NCI-H69 (cell line): ENCODE data around the gene ANKRD49.
"Not testable (repeated sequence)": the region's sequence is repeated elsewhere in the genome, so short reads cannot be mapped to it uniquely, and the experiment has no call there.

Experiments used
- DNase-seq: peaks from one replicate; lab custom pipeline; 2025; lab: John Stamatoyannopoulos, UW

ANKRD49 gene

DNA sequence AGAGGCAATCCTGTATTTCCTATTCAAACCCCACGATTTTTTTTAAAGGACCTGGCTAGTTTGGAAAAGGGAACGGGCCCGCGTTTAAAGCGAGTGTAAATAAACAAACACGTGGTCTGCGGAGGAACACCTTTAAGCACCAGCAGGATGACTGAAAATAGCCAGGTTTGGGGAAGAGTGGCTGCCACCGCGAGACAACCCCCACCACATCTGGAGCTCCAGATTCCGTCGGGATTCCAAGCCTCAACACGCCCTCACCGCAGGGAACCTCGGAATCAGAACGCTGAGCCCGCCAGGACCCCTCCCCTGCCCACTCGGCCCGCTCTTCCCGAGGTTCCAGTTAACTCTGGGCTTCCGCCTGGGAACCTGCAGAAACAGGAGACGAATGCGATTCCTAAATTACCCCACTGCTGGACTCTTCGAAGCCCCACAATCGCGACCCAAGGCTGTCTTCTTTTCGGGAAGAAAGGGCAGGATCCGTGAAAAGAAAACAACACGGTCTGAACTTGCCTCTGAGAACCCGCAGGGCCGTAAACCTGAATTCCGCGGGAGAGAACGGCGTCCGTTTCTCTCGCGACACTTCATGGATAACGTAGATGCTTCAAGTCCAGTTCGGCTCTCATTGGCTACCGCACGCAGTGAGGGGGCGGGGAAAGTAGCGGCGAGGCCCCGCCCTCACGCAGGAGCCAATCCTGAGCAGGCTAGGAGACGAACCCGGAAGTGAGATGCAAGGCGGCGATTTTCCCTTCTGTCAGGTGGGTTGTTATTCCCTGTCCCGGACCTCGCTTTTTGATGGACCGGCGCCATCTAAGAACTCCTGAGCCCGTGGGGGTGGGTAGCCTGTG lies at the start of gene ANKRD49, which contains the start of gene MRE11:
ANKRD49 (plus strand) TSS at position 704 of the 845 bp plus-strand sequence. CDS start 2,710 bp downstream, outside the sequence.
MRE11 (minus strand) TSS at position 564 of the 845 bp plus-strand sequence. CDS start 1,043 bp downstream, outside the sequence.
- peak; percentile 99 for DNase-seq

DNA sequence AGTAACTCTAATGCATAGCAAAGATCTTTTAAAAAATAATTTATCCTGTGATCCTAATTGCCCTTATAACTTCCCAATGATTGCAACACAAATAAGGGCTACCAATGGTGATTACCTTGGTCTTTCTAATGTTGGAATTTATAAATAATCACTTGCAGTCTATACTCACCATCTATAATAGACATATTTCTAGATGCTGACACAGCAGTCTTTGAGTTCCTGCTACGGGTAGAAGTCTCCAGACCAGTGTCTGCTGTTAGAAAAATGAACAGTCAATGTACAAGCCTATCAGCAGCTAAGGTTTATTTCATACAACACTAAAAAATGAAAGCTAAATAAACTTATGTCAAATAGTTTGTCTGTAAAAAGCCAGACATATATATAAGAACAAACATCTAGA lies 48.1 kb upstream of the ANKRD49 start:
- DNase-seq, result no peak

DNA sequence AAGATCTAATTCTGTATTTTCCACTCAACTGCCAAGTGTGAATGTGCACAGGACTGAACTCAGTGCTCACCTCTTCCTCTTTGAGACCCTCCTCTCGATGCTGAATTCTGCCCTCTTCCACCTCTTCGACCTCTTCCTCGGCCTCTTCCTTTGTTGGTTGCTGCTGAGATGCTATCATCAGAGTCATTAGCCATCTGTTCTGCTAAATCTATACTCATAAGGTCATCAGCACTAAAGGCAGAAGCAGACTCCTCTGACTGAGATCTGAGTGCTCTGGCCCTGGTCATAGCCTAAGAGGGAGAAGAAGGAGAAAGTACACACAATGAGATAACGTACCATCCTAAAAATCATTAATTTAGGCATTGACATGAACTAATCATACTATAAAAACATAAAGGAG lies 46.6 kb upstream of the ANKRD49 start:
- peak; percentile 55 for DNase-seq

- DNase-seq, result peak; percentile 20
Measured at GRCh38 chr11:94449029-94449428, 44.8 kb upstream of the ANKRD49 start.

- DNase-seq, result peak; percentile 86
Measured at GRCh38 chr11:94449437-94449836, 44.3 kb upstream of the ANKRD49 start.

DNA sequence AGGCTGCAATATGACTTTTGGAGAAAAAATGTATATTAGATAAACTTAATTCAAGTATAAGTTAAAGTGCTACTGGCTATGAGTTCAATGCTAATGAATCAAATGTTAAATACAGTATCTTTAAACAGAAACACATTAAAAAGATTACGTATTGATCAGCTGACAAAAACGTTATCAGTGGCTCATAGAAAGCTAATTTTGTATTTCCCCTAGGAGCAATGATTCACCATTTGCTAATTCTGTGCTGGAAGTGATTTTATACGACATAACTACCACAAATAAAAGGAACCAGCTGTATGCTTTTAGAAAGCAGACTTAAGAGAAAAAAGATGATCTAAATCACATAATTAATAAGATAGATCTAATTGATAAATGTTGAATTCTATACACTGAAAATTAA lies 43.7 kb upstream of the ANKRD49 start:
- DNase-seq, result no peak

- no peak for DNase-seq
Measured at GRCh38 chr11:94452988-94453387, 40.8 kb upstream of the ANKRD49 start.

DNA sequence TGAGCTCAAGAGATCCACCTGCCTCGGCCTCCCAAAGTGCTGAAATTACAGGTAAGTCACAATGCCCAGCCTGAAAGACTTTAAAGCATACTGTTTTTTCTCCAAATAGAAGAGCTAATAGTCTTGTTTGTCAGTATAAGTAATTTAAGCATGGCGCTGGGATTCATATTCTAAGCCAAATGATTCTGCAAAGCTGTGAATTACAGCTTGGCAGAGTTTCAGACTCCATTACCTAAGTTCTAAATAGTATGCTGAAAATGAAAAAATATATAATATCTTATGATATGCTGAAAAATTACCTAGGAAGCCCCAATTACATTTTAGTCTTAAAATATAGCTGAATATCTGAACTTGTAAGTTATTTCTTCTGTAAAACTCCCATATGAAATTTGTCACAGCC lies 39.5 kb upstream of the ANKRD49 start:
- no peak for DNase-seq

- DNase-seq, result no peak
Measured at GRCh38 chr11:94455861-94456260, 37.9 kb upstream of the ANKRD49 start.

DNA sequence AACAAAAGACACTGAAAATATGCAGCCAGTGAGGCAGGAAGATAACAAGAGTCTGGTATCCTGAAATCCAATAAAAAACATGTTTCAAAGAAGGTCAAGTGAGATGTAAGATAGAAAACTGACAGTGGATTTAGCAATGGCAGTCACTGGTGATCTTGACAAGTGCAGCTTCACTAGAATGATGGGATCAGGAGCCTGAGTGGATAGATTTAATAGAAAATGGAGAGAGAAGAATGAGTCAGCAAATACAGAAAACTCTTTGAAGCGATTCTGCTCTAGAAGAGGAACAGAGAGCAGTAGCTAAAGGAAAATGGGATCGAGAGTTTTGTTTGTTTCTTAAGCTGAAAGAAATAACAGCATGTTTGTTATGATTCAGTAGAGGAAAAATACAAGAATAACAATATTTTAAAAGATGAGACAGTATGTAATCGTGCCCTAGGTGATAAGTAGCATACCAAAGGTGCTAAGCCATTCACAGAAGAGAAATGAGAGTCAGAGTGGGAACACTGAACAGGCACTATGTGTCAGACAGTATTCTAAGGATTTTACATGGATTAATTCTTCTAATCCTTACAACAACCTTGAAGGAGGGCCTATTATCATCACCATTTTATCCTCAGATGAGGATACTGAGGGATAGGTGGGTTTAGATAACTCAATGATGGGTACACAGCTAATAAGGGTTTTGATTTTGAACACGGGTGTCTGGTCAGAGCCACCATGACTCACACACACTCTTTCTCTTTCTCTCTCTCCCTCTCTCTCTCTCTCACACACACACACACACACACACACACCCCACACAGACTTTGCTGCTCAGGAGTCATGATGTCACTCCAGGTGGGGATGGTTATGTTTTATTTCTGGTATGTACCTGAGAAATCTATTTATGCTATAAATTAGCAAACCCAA lies 36.4 kb upstream of the ANKRD49 start:
- DNase-seq, result no peak

DNA sequence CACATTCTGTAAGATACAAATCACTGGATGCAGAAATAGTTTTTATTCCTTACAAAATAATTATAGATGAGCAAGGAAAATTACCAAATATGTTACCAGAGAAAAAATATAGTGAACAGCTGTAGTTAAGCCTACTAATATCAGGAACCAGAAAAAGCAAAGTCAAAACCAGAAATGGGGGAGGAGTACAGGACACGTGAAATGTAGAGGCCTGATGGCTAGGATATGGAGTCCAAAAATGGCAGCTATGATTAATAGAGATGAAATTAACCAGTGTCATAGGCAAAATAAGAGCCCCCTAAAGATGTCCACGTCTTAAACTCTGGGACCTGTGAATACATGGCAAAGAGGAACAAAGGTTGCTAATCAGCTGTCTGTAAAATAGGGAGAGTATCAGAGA lies 34.2 kb upstream of the ANKRD49 start:
- DNase-seq, result no peak

GRCh38 chr11:94469416-94469815 lies 24.4 kb upstream of the ANKRD49 start:
- no peak for DNase-seq

- no peak for DNase-seq
Measured at GRCh38 chr11:94472916-94473799, 20.6 kb upstream of the ANKRD49 start.

DNA sequence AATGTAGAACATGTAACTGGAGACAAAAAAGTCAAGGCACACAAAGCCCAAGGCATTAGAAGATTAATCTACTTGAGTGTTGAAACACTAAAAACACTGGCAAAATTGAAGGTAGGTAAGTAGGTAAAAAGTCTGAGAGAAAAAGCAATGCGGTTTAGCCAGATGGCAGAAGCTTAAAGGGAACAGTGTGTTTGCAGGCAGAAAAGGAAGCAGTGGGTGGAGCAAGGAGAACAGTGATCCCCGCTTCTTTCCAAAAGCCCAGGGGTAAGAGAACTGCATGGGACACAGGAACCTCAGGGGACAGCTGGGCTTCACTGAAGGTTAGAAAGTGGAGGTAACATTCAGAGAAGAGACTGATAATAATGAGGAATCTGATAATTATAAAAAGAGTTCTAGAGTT lies 16.2 kb upstream of the ANKRD49 start:
- DNase-seq, result no peak

DNA sequence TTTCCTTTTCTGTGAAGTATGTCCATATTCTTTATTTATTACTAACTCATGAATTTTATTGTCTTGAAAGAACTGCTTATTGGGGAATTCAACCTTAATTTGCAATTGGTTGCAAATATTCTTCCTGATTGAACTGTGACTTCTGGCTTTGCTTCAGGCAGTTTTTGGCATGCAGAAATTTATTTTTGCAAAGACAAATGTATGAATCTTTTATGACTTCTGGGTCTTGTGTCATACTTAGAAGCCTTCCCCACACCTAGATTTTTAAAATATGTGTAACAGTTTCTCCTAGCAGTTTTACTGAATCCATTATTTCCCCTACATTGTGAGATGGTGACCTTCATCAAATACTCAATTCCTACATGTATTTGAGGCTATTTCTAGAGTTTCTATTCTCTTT lies 12.4 kb upstream of the ANKRD49 start:
- DNase-seq, result no peak

DNA sequence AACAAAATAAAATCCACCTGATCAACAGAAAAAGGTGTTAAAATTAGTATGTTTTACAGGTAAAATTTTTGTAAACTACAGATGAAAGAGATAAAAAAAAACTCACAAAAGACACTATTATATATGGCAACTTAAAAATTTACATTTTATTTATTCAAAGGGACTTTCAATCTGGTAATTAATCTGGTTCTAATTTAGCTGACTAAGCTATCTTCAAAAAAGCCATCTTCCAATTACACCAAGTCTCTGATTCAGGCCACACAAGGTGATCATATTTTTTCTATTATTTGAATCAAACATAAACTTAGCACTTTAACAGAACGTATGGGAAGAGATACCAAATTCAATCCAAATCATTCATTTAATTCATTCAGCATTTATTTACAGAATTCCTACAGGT lies 7.7 kb upstream of the ANKRD49 start:
- DNase-seq, result no peak

GRCh38 chr11:94494126-94494680 lies 419 bp downstream of the ANKRD49 start:
- peak; percentile 46 for DNase-seq

- DNase-seq, result no peak
Measured at GRCh38 chr11:94500181-94500580, 6.4 kb downstream of the ANKRD49 start.

DNA sequence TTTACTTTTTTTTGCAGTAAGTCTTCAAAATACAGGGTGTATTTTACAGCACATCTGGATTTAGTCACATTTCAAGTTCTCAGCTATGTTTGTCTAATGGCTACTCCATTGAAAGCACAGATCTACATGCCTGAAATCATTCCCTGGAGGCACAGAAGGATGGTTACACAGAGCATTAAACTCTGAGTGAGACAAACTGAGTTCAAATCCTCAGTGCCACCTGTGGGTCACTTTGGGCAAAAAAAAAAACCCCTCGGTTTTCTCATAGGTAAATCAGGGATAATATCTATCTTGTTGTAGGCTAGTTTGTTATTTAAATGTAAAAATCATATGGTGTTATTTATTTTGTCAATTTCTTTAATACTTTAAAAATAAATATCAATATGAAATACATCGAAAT lies 7.7 kb downstream of the ANKRD49 start:
- peak; percentile 23 for DNase-seq

DNA sequence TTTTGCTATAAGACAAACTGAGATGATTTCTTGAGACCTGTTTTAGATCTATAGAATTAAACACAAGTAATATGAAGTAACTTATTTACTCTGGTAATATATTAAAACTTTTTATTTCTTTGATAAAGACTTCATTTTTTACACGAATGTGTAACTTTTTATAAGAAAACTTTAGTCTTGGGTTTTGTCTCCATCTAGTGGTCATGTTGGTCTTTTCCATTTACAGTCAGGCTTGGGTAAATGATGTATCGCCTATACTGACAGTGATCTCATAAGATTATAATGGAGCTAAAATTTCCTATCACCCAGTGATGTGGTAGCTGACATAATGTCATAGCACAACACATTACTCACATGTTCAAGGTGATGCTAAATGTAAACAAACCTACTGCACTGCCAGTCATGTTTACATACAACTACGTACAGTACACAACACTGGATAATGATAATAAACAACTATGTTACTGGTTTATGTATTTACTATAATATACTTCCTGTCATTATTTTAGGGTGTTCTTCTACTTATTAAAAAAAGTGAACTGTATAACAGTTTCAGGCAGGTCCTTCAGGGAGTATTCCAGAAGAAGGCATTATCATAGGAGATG lies 11.0 kb downstream of the ANKRD49 start:
- DNase-seq, result peak; percentile 65

- not testable (repeated sequence) for DNase-seq
Measured at GRCh38 chr11:94506513-94506912, 12.7 kb downstream of the ANKRD49 start.
